Urothelium cell line (cell line): Measurements from ENCODE around the gene PSMG3.
A peak's percentile ranks its signal among the peaks of the same experiment; 100 is the strongest.

Experiments used
- DNase-seq: peaks from one replicate; pipeline ENCODE4 v3.0.0; 2011; ENCODE audit warnings: low spot score, mixed read lengths
- FAIRE-seq: peaks from 2 replicates; lab custom pipeline; 2011; peaks lifted over from hg19 to GRCh38; lab: Jason Lieb, UNC

PSMG3 gene, protein sequence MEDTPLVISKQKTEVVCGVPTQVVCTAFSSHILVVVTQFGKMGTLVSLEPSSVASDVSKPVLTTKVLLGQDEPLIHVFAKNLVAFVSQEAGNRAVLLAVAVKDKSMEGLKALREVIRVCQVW

DNA sequence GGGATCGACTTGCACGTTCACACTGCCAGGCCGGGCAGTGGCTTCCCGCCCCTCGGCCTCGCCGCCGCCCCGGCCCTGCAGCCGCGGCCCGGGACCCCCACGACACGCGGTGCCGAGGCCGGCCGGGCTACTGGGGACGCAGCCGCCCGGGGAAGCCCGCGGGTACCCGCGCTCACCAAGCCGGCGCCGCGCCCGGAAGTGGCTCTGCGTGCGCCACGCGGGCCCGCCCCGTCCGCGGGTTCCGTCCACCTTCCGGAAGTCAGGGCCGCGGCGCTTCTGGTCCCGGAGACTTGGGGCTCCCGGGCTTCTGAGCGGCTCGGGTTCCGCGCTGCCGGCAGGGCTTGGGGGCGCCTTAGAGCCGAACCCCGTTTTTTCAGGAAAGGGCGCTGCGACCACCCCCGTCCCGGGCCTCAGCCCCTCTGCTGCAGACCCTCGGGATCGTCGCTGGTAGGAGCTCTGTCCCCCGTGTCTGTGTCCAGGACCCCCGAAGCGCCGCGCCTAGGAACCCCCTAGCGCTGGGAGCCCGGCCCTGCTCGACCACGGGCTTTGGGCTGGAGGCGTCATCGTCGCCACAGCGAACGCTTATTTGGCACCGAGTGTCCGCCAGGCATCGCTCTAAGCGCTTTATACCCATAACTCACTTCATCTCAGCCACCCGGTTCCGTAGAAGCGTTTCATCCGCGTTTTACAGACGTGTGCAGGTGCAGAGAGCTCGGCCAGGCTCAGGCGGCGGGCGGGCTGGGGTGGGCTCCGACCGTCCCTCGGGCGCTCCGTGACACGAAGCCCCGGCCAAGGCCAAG, at the start of gene PSMG3:
Gene PSMG3, minus strand, starts transcription at position 200 of the 800 bp plus-strand sequence. CDS start 693 bp downstream, outside the sequence.
- DNase-seq (peak; percentile 100), FAIRE-seq (peak; percentile 96)

DNA sequence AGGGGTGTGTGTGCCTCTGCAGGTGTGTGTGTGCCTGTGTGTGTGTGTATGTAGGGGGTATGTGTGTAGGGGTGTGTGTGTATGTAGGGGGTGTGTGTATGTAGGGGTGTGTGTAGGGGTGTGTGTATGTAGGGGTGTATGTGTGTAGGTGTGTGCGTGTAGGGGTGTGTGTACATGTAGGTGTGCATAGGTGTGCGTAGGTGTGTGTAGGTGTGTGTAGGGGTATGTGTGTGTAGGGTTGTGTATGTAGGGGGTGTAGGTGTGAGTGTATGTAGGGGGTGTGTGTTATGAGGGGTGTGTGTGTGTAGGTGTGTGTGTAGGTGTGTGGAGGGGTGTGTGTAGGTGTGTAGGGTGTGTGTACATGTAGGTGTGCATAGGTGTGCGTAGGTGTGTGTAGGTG, 48.6 kb upstream of the PSMG3 start:
- peak; percentile 100 for FAIRE-seq
- no peak for DNase-seq

DNA sequence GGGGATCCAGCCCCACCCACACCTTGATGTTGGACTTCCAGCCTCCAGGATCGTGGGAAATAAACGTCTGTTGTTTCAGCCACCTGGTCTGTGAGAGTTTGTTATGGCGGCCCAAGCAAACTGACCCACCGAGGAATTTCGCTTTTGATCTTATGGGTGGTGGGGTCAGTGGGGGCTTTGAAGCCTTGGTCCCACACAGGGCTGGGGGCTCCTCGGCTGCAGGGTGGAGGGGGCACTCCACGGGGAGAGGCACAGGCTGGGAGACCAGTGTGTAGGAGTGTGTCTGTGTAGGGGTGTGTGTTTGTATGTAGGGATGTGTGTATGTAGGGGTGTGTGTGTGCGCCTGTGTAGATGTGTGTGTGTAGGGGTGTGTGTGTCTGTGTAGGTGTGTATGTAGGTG, 48.1 kb upstream of the PSMG3 start:
- no peak for DNase-seq
- no peak for FAIRE-seq

DNA sequence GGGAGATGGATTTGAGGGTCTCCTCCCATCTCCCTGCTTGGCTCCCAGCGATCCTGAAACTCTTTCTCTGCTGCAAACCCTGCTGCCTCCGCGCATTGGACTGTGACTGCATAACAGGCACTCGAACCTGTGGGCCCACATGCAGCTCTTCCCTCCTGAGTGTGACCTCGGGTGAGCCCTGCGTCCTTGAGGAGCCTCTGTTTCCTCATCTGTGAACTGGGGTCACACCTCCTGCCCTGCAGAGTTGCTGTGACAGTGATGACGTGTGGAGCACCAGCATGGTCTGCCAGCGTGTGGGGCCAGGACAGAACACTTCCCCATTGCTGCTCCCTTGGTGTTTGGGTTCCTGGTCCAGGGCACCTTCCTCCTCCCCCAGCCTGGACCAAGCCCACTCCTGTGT, 46.9 kb upstream of the PSMG3 start:
- peak; percentile 98 for FAIRE-seq
- DNase-seq = no peak

DNA sequence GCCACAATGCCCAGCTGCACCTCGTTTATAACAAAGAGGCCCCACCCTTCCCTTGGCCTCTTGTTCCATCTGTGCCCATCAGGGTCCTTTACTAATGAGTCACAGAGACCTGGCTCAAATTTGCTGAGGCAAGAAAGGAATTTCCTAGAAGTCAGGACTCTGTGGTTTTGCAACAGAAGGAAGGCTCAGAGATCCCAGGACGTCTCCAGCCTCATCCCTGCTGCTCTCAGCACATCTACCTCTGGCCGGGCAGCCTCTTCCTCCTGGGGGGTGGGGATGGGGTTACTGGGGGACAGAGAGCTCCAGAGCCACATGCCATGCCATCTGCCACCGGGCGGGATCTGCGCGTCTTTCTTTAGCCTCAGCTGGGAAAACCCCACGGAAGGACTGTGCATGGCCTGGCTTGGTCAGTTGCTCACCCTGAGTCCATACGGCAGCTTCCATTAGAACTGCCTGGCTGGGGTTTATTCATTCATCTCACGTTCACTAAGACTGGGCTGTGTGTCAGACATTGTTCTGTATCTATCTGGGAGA, 41.9 kb upstream of the PSMG3 start:
- FAIRE-seq (peak; percentile 96), DNase-seq (peak; percentile 98)

DNA sequence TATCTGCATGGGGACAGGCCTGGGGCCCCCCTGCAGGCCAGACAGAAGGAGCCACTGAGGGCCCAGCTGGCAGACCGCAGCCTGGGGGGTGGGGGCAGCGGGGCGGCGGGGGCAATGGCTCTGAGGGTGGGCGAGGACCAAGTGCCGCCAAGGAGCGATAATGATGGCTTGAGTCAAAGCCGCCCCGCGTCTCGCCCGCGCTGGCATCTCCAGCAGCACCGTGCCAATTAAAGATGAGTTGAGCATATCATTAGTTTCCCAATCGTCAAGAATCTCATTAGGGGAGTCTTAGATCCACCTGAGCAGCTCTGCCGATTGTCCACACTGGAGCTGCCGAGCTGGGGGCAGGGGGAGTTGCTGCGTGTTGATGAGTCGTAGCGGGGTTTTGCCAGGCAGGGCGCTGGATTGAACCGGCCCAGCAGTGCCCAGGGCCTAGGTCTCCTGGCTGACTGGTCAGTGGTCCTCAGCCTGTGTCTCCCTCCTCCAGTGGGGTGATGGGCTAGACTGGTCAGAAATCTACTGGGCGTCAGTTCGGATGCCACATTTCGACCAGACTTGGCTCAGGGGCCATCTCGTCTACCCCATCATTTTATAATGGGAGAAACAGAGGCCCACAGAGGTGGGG, 41.0 kb upstream of the PSMG3 start:
- peak; percentile 71 for DNase-seq
- FAIRE-seq = peak; percentile 97

DNA sequence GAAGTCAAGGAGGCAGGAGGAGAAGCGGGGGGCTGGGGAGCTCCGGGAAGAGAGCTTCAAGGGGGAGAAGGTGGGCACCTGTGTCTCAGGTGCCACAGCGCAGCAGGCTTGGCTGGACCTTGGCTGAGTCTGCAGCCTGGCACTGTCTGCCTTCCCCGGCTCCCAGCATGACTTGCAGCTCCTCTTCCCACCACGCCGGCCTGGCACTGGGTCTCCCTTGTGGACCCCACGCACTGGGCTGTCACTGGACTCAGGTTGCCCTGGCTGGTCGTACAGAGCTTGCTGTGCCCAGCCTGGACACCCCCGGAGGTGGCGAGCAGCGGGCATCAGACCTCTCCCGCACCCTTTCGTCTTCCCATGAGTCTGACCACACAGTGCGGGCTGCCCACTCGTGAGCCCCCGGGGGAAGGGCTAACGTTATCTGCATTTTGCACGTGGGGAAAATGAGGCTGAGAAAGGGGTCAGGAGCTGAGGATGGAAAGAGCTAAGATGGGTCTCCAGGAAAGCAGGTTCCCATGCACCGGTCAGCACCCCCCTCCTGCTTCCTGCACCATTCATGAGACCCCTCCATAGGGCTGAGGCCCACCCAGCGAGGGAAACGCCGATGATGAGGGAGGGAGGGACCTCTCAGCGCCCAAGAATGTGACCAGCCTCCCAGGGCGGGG, 40.3 kb upstream of the PSMG3 start:
- FAIRE-seq (peak; percentile 93), DNase-seq (no peak)

DNA sequence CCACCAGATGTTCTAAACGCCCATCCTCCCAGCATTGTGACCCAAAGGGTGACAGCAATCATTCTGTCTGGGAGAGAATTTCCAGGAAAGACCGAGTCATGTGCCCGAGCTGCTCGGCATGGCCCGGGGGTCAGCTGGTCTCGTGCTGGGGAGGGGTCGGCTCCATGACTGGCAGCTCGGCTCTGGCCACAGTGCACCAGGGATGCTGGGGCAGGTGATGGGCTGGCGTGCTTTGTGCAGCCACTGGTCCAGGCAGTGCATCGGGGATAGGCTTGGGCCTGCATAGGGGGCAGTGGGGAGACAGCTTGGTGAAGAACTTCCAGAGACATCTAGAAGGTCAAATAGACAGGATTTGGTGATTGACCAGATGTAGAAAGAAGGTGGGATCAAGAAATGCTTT, 39.2 kb upstream of the PSMG3 start:
- FAIRE-seq (peak; percentile 96), DNase-seq (no peak)

DNA sequence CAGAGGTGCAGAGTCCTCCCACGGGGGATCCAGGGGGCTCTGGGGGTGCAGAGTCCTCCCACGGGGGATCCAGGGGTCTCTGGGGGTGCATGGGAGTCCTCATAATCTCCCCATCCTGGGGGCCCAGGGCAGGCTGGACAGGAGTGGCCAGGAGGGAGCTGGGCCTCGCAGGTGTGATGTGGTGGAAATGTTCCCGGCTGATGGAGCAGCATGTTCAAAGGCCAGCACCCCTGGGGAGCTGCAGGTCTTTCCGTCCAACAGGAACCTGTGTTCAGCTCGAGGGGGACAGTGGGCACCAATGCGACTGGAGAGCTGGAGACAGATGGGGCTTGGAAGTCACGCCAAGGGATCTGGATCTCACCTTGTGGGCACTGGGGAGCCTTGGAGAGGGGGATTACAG, 38.5 kb upstream of the PSMG3 start:
- FAIRE-seq (no peak), DNase-seq (no peak)

DNA sequence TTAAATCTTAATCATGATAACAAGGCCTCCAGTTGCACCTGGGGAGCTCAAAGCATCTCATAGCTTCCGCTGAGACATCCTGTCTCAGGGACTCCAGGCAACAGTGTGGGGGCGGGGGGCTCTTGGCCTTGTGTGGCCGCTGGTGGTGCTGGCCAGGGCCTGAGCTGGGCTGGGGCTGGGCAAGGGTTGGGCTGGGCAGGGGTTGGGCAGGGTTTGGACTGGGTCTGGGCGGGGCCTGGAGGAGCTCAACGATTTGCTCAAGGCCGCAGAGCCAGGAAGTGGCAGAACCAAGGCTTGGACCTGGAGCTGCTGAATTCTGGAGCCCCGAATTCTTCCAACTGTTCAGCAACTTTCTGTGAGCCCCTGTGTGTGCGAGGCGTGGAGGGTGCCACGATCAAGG, 37.9 kb upstream of the PSMG3 start:
- FAIRE-seq = no peak
- DNase-seq = no peak

DNA sequence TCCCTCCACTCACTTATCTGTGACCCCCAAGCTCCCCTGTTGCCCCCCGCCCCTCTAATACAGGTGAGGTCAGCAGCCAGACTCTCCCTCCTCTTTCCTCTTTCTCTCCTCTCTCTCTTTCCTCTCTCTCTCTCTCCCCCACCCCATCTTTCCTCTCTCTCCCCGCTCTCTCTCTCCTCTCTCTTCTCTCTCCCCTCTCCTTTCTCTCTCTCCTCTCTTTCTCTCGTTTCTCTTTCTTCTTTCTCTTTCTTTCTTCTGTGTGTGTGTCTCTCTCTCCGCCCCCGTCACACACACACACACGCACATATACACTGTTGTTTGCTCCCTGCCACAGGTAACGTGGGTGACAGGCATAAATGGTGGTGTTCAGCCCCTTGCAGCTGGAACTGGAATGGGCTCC, 37.2 kb upstream of the PSMG3 start:
- no peak for DNase-seq
- FAIRE-seq = peak; percentile 87

DNA sequence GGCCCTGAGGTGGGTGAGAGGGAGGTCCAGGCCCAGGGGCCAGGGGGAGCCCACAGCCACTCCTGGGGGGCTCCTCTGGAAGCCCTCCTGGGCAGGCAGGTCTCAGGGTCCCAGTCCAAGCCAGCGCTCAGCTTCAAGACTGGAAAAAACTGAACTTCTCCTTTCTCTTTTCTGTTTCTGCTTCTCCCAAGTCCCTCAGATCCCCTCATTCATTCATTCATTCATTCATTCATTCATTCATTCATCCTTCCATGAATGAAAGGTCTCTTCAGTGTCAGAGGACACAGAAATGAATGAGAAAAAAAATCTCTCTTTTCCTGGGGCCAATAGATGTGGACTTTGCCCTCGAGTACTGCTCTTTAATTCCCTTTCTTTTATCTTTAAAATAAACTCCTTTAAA, 34.6 kb upstream of the PSMG3 start:
- FAIRE-seq = no peak
- DNase-seq = no peak

DNA sequence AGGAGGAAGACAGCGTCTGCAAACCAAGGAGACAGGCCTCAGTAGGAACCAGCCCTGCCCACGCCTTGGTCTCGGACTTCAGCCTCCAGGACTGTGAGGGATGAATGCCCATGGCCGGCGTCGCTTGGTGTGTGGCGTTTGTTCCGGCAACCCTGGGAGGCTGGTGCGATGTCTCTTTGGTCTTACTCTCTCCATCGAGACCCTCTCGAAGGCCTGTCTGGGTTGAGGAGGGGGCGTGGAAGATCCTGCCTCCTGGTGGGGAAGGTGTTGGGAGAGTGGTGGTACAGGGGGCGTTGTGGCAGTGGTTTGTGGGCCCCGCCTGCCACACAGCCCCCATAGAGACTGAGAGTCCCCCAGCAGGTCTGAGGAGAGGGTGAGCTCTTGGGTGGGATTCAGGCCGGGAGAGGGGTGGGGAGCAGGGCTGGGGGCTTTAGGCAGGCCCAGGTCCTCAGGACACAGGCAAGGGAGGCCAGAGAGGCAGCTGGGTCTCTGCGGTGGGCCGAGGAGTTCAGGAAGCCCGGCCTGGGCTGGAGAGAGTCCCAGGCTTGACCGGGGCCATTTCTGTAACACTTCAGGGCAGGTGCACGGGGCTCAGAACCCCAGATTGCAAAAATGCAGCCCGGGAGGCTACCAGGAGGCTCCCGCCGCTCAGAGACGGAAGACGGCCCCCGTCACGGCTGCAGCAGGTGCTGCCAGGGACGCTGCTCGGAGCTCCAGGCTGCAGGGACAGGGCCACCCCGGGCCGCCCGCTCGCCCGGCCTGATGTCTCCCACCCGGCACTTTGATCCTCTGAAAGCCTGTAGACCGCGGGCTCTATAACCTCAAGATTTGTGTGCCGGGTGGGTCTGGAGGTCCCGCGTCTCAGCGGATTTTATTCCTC, 33.8 kb upstream of the PSMG3 start:
- no peak for DNase-seq
- FAIRE-seq = peak; percentile 23

DNA sequence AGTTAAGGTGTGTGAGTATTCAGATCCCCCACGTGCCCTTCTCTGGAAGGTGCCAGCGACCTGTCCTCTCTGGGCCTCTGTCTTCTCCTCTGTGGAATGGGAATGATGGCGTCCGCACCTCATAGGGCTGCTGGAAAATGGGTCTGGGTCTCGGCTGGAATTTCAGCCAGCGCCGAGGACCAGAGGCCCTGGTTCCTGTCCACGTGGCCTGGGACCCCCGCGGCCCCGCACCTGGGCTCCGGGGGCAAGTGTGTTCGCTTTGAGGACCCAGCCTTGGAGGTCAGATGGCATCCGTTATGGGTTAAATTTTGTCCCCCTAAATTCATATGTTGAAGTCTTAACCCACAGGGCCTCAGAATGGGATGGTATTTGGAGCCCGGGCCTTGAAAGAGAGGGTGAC, 32.6 kb upstream of the PSMG3 start:
- DNase-seq = no peak
- peak; percentile 9 for FAIRE-seq

DNA sequence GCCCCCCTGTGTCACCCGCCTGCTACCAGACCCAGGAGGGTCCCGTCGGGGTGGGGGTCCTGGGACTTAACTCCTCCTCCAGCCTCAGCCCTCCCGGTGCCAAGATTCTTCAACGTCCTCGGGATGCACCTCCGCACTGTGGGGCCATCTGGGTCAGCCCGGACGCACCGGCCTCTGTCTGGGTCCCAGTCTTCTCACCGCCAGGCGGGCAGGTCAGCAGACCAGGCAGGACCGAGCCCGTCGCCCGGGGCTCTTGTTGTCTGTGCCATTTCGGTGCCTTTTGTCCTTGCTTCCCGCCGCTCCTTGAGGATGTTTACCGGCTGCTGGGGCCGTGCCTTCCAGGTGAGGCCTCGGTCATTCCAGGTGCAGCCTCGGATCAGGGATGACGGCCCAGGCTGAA, 32.1 kb upstream of the PSMG3 start:
- DNase-seq (no peak), FAIRE-seq (no peak)

DNA sequence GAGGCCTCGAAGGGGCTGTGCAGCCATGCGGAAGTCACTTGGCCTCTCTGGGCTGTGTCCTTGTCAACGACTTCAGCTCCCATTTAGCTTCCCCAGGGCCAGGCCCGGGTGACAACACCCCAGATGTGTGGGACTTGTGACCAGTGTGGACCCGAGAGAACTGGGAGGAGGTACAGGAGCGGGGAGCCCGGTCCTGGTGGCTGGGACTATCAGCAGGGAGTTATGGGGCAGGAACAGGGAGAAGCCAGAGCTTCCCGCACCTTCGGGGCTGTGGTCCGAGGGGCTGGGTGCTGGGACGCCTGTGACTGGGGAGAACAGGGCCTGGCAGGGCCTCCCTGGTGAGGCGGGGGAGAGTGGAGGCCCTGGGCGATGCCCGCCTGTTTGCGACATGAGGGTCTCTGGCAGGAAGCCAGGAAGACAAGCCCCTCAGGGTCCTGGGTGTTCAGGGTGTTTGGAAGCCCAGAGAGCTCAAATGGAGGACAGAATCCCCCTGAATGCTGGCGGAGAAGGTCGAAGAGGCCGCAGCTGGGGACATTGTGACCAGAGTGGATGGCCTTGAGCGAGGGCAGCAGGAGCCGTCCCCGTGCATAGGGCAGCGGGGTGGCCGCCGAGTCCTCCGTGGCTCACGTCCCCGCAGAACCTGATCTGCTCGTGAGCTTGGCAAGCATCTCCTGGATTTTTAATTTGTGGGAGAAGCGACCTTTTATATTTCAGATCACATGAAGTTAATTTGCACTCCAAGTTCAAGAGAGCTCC, 30.0 kb upstream of the PSMG3 start:
- DNase-seq (no peak), FAIRE-seq (peak; percentile 91)

DNA sequence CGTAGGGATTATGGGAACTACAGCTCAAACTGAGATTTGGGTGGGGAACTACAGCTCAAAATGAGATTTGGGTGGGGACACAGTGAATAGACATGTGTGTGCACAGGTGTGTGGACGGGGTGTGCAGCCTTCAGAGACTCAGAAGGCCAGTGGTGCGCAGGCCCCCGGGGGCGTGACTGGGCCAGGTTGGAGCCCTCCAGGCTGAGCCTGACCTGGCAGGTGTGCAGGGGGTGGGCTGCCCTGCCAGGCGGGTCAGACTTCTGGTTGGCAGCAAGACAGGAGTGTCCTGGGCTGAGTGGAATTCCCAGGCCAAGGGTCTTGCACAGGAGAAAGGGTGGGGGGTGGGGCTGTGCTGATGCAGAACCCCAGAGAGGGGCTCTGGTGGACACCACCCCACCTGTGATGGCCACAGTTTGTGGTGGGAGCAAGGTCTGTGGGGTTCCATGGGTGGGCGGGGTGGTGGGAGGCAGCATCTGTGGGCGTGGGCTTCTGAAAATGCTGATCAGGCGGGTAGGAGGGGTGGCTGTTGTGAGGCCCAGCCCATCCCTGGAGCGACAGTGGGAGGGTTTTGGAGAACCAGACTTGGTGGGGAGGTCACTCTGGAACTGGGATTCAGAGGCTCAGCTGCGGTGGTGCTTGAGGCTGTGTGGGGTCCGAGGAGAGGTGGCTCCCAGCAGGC, 29.3 kb upstream of the PSMG3 start:
- no peak for FAIRE-seq
- DNase-seq = no peak

DNA sequence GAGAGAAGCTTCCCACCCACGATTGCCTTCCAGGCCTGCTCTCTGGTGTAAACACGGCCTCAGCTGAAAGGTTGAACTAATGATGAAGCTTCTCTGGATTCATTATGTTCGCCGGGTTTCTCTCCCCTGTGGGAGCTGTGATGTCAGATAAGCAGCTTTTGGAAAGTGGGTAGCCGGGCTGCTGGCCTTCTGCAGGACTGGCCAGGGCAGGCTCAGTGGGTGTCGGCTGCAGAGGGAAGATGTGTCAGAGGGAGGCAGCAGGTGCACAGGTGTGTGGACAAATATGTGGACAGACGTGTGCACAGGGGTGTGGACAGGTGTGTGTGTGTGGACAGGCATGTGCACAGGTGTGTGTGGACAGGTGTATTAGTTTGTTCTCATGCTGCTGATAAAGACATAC, 28.5 kb upstream of the PSMG3 start:
- FAIRE-seq (peak; percentile 96), DNase-seq (no peak)

DNA sequence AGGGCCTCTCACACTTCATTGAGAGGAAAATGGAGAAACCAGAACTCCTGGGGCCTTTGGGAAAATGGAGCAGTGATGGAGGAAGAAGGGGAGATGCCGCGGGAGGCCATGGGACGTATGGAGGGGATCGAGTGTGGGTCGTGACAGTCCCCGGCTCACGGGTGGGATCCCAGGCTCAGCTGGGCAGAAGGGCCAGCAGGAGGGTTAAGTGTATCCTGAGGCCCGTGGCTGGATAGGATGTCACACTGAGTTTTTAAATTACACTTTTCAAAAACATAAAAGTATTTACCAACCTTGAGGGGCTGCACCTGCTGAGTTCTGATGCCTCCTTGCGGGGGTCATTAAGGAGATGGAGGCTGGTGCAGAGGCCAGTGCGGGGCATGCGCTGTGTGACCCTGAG, 28.0 kb upstream of the PSMG3 start:
- FAIRE-seq (no peak), DNase-seq (no peak)
